Measurements from ENCODE around the gene SLC17A9.
"Not testable (repeated sequence)": the region's sequence is repeated elsewhere in the genome, so short reads cannot be mapped to it uniquely, and the experiment has no call there.

The SLC17A9 gene

DNA sequence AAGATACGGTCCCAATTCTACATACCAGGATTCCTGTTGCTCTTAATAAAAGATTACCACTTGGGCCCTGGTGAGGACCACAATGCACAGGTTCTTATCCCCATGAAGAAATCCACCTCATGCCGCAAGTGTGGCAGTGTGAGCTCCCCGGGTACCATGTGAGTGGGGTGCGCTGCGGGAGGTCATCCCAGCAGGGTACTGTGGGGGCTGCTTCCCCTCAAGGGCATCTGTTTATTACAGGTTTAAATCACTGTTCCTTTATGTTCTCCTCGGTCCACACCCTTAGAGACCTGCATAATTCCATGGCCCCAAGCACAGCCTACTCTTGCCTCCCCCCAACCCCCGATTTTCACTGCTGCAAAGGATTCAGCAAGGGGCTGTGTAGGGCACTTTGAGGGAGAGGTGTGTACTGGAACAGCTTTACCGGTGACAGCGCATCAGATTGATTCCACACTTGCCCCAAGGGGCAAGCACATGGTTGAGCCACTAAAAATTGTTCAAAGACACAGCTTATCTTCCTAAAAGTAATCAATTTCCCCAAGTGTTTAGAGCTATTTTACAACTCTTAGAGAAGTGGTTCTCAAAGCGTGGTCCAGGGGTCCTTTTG lies 32.4 kb upstream of the SLC17A9 start:
- DNase-seq = no peak

DNA sequence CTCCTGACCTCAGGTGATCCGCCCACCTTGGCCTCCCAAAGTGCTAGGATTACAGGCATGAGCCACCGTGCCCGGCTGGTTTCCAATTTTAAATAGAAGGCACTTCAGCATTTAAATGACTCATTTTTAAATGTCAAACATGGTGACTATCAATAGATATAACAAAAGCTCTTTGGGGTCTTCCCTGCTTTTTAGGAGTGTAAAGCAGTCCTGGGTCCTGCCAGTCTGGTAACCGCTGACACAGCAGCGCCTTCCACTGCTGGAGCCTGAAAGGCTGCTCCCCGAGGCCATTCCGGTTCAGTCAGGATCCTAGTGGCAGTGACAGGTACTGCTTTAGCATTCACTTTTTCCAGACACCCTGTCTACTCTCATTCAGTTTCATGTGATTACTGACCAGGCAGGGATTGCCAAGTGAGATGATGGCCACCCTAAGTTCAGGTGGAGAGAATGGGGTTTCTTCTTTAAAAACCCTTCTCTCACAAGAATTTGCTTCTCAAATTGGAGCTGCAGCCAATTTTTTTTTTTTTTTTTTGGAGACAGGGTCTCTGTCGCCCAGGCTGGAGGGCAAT lies 31.3 kb upstream of the SLC17A9 start:
- DNase-seq = peak; percentile 66 to 76

DNA sequence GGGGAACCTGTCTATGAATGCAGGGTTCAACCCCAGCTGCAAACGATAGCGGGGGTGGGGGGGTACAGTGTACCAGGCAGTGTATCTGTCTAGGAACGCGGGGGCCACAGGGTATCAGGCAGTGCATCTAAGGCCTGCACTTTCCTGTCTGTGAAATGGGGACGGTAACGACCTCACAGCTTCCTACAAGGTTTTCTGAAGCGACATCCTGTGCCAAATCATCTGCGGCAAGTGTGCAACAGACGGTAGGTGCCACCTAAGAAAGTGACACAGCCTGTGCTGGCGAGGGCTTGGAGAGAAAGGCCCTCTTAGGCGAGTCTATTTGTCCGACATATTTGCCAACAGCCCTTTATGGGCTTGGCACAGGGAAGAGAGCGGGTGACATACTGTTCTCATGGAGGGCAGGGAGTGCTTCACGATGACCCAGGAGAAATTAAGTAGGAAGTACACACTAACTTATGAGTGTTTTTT lies 30.0 kb upstream of the SLC17A9 start:
- peak; percentile 52 to 70 for DNase-seq

DNA sequence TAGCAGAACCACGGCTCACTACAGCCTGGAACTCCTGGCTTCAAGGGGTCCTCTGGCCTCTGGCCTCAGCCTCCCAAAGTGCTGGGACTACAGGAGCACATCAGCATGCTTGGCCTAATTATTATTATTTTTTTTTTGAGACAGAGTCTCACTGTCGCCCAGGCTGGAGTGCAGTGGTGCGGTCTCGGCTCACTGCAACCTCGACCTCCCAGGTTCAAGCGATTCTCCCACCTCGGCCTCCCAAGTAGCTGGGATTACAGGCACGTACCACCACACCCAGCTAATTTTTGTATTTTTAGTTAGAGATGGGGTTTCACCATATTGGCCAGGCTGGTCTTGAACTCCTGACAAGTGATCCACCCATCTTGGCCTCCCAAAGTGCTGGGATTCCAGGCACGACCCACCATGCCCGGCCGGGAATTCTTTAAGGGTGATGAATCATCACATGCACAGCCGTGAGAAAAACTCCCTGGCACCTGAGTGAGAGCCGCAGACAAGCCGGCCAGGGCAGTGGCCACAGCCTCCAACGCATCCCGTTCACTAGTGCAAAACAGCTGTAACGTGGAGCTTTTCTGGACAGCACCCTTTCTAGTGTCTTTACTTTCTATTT lies 29.3 kb upstream of the SLC17A9 start:
- DNase-seq = not testable (repeated sequence)

DNA sequence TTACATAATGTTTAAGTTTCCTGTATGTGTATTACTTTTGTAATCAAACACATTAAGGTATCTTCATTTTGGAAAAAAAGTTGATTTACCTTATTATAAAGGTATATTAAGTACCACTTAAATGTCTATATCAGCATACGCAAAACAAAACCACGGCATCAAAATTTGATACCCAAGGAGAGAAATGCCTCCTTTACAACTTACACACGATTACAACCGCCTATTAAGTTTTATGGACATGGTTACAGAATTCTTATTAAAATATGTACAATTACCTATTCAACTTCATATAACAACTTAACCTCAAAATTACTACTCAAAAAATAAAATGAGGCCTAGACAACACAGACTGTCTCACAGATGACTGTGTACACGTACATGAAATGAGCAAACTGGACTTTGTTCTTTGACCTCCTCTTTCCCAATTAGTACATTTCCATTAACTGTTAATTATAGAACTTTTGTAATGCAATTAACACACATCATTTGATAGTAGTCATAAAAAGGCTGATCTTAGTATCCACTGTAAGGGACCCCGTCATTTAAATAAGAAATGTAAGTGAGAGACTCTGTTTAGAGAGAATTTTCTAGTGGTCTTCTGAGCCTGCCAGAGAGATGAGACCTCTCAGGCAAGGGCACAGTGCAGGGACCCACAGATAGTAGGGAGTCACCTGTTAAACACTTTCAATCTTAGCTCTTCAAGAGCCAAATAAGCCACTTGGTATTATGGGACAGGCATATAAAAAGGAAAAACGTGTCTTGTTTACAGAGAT lies 28.7 kb upstream of the SLC17A9 start:
- no peak for DNase-seq

DNA sequence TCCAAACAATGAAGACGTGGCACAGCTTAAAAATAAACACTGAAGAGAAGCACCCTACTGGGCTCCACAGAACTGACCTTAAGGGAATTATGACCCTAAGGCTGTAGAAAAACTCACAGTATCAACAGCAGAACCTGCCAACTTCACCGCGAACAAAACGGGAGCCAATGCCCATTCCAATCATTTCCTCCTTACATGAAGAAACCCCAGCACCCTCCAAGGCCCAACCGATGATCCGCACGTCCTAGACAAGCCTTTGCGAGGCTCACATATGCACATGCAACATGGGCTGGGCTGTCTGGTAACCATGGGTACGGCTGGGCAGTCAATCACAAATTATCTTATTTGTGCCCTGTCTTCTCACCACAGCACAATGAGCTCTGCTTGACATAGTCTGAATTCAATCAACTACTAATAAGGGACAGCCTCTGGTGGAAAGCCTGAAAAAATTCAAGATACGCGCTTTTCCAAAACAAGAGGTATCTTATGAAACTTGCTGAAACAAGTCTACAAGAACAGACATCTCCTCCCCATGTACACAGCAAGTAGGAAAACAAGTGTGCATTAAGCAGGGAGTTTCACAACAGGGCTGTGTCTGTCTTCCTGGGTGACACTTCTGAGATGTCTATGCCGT lies 27.9 kb upstream of the SLC17A9 start:
- peak; percentile 43 to 56 for DNase-seq

DNA sequence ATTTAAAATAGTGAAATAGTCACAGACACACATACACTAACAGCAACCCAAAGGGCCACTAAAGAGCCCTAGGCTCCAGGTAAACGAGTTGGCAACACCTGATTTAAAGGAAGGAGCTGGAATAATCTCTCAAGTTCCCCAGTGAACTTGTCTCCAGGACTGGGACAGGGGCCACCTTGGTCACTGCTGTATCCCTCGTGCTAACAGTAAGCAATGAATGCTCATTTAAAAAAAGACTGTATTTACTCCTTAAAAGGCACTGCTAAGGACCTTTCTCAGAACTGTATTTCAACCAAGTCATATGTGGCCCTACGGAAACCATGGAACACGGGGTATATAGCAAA lies 27.5 kb upstream of the SLC17A9 start:
- no peak for DNase-seq

DNA sequence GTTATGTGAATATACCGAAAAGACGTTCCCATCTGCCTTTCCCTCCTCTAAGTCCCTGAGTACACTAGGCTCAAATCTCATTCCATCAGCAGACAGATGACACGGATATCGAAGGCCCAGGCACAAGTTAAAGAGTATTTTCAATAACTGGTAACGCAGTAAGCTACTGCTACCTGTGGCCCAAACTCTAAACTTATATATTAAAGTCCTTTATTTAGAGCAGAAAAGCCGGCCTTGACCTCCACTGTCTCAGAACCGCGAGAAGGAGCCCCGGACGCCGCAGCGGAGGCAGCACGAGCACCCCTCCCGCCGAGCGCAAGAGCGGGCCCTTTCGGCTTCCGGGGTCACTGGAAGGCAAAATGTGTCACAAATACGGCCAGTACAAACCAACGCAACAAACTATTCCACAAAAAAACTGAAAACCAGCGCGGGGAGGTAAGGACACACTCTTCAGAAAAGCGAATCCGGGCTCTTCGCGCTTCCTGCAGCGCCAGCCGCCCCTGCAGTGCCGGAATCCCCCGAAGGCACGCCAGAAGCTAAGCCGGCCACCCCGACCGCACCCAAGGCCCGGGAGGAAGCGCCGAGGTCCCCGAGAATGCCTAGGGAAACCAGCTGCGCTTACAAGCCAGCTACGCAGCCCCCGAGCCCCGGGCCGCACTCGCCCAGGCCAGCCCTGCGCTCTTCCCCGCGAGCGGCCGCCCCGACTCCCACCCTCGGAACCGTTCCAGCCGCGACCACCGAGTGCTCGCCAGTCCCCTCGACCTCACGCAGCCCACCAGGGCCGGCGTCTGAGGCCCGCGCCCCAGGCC lies 26.9 kb upstream of the SLC17A9 start:
- peak; percentile 55 to 62 for DNase-seq

DNA sequence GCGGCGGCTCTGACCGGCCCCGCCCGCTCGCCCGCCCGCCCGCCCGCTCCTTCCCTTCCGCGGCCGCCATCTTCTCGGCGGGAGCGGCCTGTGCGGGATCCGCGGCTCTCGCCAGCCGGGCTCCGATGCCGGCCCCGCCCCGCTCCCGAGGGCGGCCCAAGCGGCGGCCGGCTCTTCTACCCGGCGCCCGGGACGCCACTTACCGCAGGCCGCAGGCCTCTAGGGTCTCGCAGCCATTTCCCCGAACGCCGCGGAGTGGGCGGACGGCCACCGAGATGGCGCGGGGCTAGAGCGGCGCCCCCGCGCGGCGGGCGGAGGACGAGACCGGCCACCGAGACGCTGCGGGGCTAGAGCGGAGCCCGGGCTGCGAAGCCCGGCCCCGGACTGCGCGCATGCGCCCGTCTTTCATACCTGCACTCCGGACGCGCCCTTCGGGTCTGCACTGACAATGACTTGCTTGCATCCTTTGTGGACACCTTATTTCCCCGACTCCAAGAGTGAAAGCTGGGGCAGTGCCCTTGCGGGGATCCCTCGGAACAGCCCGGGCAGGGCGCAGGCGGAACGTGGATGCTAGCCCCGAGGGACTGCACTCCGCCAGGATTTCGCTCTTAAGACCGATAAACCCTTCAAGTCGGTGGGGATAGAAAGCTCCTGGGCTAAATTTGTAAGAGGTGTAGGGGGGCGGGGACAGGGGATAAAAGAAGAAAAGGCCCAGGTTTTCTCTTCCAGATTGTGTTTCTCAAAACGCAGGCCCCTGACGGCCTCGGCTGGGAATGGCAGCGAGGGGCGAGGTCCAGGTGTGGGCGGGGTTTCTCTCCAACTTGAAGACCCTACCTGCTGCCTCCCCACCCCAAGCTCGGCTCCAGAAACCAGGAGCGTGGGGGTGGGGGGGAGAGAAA lies 26.0 kb upstream of the SLC17A9 start, which contains the start of gene DIDO1:
Gene DIDO1 (minus strand): TSS at position 277 of the 899 bp plus-strand sequence.
- DNase-seq = peak; percentile 92 to 93

DNA sequence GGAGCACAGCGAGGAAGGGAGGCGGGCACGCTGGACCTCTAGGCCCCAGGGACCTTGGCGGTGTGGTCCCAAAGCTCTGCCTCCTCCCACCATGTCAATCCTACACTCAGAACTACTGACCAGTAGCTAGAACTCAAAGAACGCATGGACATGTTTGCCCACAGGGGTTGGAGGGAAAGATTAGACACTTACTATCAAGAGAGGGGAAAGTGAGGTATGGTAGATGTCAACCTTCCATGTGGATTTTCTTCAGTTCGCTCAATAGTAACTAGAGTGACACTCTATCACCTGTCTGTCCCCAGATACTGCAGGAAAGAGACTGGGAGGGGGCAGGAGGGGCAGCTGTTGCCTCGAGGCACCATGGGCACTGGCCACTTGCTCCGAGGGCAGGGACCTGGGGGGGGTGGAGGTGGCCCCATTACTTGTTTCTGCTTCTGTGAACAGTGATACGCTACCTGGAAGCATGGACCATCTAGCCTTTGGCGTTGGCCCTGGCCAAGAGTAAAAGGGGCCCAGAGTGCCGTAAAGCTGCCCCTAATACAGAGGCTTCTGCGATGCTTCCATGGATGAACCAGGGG lies 25.3 kb upstream of the SLC17A9 start:
- no peak for DNase-seq

DNA sequence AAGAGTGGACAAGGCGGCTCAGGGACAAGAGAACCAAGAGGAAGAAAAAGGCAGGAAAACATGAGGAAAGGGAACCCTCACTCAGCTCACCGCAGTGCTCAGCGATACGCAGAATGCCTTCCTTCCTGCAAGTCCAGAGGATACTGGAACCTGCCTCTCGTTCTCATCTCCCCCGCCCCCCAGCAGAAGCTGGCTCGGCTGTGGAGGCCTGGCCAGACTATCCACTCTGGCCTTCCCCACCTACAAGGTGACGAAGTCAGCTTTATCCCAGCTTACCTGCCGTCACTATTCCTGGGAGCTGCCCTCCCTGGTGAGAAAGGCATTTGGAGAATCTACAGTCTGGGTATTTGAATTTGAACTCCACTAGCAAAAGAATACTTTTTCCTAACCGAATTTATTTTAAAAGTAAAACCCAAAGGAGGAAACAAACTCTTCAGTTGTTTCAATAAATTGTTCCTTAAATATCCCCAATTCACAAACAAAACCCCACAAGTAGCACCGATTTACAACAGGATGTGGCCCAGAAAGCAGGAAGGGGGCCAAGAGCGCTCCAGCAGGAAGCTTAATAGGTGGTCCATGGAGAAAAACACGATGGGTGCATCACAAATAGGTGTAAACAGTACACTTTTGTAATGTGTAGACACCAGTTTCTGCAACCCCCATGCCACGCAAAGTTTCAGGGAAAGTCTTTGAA lies 24.1 kb upstream of the SLC17A9 start:
- DNase-seq = no peak

DNA sequence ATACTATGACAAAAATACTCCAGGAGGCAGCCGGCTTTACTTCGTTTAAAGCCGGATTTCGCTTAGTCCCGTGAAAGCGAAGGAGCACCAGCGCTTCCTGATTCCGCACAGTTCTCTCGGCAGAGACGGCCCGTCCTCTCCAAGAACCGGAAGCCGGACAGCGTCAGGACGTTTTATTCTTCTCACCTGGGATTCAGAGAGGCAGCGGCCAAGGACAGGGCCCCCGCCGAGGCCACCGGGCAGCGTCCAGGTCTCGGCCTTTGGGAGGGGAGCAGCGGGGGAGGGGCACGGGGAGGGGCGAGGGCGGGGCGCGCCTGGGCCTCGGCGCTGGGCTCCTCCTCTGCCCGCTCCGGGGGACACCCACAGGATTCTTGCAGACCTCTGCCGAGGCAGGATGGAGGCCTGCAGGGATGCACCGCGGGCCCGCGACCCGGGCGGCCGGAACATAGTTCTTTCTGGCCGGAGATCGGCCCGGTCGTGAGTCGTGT lies 23.4 kb upstream of the SLC17A9 start:
- peak; percentile 40 to 58 for DNase-seq

DNA sequence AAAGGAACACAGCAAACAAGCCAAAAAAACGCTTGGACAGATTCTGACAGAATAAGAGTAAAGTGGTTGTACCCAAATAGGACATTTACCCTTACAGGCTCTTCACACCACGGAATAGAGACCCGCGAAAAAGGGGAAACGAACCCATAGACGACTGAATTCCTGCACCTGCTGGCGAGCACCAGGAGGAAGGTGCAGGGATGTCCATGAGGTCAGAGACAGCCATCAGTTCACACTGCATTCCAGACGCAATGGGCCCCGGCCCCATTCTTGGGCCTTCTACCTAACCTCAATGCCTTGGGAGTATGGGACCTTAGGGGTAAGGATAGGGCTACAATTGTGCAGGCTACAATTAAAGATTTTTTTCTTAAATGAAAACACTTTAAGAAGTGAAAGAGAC lies 21.0 kb upstream of the SLC17A9 start:
- no peak for DNase-seq

DNA sequence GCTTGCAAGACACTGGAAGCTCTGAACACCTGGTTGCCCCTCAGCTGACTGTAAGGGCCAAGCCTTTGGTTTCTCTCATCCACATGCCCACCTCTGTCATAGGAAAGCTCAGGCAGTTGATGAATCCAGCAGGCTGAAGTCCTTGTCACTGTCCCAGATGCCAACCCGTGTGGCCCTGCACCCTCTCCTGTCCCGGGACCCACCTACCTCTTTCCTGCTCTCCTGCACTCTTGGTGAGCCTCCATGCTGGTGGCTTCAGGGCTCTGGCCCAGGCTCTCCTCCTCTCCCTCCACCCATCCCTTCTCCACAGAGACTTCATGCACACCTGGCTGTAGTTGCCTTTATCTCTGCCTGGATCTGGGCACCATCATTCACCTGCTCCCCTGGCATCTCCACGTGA lies 18.5 kb upstream of the SLC17A9 start:
- no peak for DNase-seq

DNA sequence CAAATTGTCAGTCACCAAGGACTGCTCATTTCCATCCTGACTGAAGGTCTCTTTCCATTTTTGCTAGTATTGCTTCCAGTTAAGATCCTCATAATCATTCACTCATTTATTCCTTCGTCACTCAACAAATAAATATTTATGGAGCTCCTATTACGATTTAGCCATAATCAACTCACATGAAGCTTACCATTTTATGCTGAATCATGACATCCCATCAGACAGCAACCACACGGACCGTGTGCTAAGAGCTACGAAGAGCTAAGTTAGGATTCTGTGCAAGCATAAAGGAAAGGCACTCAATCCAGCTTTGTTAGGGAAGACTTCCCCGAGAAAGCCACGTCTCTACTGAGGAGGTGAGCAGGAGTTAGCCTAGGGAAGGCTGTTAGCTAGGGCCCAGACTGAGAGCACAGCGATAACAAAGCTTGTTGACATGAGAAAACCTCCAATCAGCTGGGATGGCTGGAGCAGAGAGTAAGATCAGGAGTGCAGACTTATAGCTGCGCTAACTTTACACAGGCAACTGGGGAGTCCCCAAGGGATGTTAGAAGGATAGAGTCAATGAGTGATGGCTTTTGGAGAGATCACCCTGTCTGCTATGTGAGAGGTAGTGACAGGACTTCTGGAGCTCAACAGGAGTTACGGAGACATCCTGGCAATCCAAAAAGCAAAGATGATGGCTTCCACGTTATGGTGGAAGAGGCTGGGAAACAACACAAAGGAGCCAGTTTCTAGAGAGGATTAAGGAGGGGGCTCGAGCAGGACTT lies 17.1 kb upstream of the SLC17A9 start:
- DNase-seq = no peak

DNA sequence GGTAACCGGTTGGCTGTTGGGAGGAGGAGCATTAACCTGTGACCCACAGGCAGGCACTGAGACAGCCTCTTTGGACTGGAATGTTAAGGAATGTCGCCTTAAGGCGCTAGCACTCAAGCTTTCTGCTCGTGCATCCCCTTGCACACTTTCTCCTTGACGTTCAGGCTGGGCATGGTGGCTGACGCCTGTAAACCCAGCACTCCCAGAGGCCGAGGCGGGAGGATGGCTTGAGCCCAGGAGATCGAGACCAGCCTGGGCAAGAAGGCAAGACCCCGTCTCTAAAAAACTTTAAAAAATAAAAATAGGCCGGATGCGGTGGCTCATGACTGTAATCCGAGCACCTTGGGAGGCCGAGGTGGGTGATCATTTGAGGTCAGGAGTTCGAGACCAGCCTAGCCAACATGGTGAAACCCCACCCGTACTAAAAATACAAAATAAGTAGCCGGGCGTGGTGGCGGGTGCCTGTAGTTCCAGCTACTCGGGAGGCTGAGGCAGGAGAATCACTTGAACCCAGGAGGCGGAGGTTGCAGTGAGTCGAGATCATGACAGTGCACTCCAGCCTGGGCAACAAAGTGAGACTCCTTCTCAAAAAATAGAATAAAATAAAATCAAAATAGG lies 16.4 kb upstream of the SLC17A9 start:
- no peak for DNase-seq

DNA sequence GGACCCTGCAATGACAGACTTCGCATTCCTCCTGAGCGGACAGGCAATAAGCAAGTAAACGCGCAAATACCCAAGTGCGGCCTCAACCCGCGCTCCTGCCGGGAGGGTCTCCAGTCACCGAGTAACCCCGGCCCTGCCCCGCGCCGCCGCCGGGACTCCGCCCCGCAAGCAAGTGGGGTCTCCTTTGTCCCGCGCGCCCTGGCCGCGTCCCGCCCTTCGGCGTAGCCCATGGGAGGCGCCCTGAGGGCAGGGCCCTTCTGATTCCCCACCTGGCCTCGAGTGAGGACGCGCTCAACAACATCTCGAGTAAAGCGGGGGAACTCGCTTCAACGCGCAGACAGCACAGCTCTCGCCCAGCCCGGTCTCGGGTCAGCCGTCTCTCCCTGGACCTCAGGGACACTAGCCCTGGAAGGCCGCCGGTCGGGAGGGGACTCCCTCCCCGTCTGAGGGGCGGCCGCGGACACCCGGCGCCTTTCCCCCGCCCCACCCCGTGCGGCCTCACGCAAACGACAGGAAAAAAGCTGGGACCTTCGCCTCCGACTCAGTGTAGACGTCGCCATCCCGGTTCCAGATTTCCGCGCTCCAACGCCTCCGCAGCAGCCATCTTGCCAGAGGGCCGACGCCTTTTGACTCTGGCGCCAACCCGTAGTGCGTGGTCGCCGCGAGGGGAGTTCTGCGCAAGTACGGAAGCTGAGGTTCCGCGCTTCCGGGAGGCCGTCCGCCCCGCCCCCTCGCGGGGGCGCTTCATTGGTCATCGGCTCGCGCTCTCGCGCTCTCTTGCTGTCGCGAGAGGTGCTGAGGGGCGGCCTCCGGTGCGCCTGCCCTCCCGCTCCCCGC lies 15.0 kb upstream of the SLC17A9 start:
- peak; percentile 97 to 98 for DNase-seq

All from CD4-positive, alpha-beta T cell treated with Interleukin-1 beta for 1 hour (primary cell).